Measurements from ENCODE around the gene ARCN1. TPM values are rescaled to one million over a fixed set of nuclear protein-coding genes. Genes with fewer than 3 reads are reported as not detected.

The ARCN1 gene
- total and polyA plus RNA-seq, 2 donors (not counting 3 experiments of a cell fraction or from before 2014, with no cell fraction given) = 172 to 180 TPM

- Histone ChIP-seq H3K9me1 (replicated peaks; ENCODE audit: control insufficient read depth, extremely low read depth, insufficient read depth, low read length) (no peaks in the 10 kb centered on the region), H3K9me3 (replicated peaks; ENCODE audit: control insufficient read depth, insufficient read depth, low read length) (no peaks in the 10 kb centered on the region), H3K4me3 (replicated peaks in 1 of 3; ENCODE audit: insufficient read depth in 1 of 3, low read depth in 1 of 3, low read length in 3 of 3) (peak overlapping the region; percentile 59 to 74 (median 70)), H4K20me1 (replicated peaks; ENCODE audit: control insufficient read depth, extremely low read depth, insufficient read depth, low read length) (no peaks in the 10 kb centered on the region), H3K36me3 (ENCODE audit: control insufficient read depth in 2 of 2, extremely low read depth in 1 of 2, insufficient read depth in 2 of 2, low read length in 2 of 2) (peaks cover 8 to 12% of the 10 kb centered on the region in 2 experiments), H3K27ac (ENCODE audit: insufficient read depth, low read depth, low read length) (peak overlapping the region; percentile 96), H3K4me2 (ENCODE audit: insufficient read depth, low read length) (peak overlapping the region; percentile 59), H3K27me3 (ENCODE audit: control insufficient read depth in 2 of 2, insufficient read depth in 2 of 2, low read length in 2 of 2) (no peaks in the 10 kb centered on the region), H3K4me1 (ENCODE audit: control insufficient read depth, extremely low read depth, insufficient read depth, low read length) (peaks cover 63% of the 10 kb centered on the region), H3K79me2 (ENCODE audit: control insufficient read depth, insufficient read depth, low read length) (peaks cover 44% of the 10 kb centered on the region), H3K9ac (replicated peaks; ENCODE audit: extremely low read depth, insufficient read depth, low read length) (peak overlapping the region; percentile 78), H2AFZ (ENCODE audit: low read depth, low read length) (no peak overlapping the region)
- dilution Hi-C loops (cut with MboI; ENCODE audit: extremely low pct_ligation_motif_present, low sequenced_read_pairs) = no loop called here
- no TSS peak for BruUV-seq (replicated peaks)
- peak; percentile 92 for TF ChIP-seq POLR2AphosphoS5 (IDR thresholded peaks at IDR 0.05; ENCODE audit: insufficient read depth, low read depth, low read length)
- no peak for TF ChIP-seq GATA2 (IDR thresholded peaks at IDR 0.05; ENCODE audit: insufficient read depth, insufficient read length, low read depth, low read length)
- TF ChIP-seq FOS (IDR thresholded peaks at IDR 0.05; ENCODE audit: borderline replicate concordance, insufficient read depth, low read length) = no peak
- no peak for TF ChIP-seq MYC (IDR thresholded peaks at IDR 0.05; ENCODE audit: low read depth, low read length)
- TF ChIP-seq POLR2A (IDR thresholded peaks at IDR 0.05; ENCODE audit: low read depth, low read length) = peak; percentile 61
- ChIA-PET POLR2A (interaction anchor here (0.6 to 3.9 kb wide), 7 partner anchors 9 to 717 kb away, joined by 3 to 29 read pairs (median 8); partner anchors contain the start of gene PHLDB1), CTCF (interaction anchor here (0.7 to 8.3 kb wide), 6 partner anchors 12 to 38 kb away, joined by 3 to 138 read pairs (median 6); partner anchors contain the start of gene PHLDB1)
- intact Hi-C loops (cut with micrococcal nuclease) = loop anchor here (1.0 to 2.0 kb wide), 2 partner anchors 9 to 14 kb away; partner anchors contain the start of gene PHLDB1
- FAIRE-seq (peak; percentile 89), DNase-seq (ENCODE audit: low read depth, low spot score) (peak; percentile 93)
Observed at GRCh38 chr11:118621071-118621783, 49.0 kb downstream of the ARCN1 start.

GRCh38 chr11:118621784-118622375 lies 49.7 kb downstream of the ARCN1 start:
- Histone ChIP-seq H3K9me1 (replicated peaks; ENCODE audit: control insufficient read depth, extremely low read depth, insufficient read depth, low read length) (no peaks in the 10 kb centered on the region), H3K36me3 (ENCODE audit: control insufficient read depth in 2 of 2, extremely low read depth in 1 of 2, insufficient read depth in 2 of 2, low read length in 2 of 2) (peaks cover 5 to 14% of the 10 kb centered on the region in 2 experiments), H3K27me3 (ENCODE audit: control insufficient read depth in 2 of 2, insufficient read depth in 2 of 2, low read length in 2 of 2) (no peaks in the 10 kb centered on the region), H3K4me2 (ENCODE audit: insufficient read depth, low read length) (peak overlapping the region; percentile 59), H3K9ac (replicated peaks; ENCODE audit: extremely low read depth, insufficient read depth, low read length) (peak overlapping the region; percentile 78), H3K27ac (ENCODE audit: insufficient read depth, low read depth, low read length) (peak overlapping the region; percentile 96), H3K4me1 (ENCODE audit: control insufficient read depth, extremely low read depth, insufficient read depth, low read length) (peaks cover 58% of the 10 kb centered on the region), H4K20me1 (replicated peaks; ENCODE audit: control insufficient read depth, extremely low read depth, insufficient read depth, low read length) (no peaks in the 10 kb centered on the region), H3K79me2 (ENCODE audit: control insufficient read depth, insufficient read depth, low read length) (peaks cover 44% of the 10 kb centered on the region), H3K4me3 (replicated peaks in 1 of 3; ENCODE audit: insufficient read depth in 1 of 3, low read depth in 1 of 3, low read length in 3 of 3) (peak overlapping the region; percentile 59 to 74 (median 70)), H3K9me3 (replicated peaks; ENCODE audit: control insufficient read depth, insufficient read depth, low read length) (no peaks in the 10 kb centered on the region), H2AFZ (ENCODE audit: low read depth, low read length) (no peak overlapping the region)
- TSS peak; percentile 29 for BruUV-seq (replicated peaks)
- ChIA-PET POLR2A (interaction anchor here (1.6 to 3.9 kb wide), 3 partner anchors 9 to 15 kb away, joined by 11 to 29 read pairs (median 13); partner anchors contain the start of gene PHLDB1), CTCF (interaction anchor here (1.0 to 8.3 kb wide), 6 partner anchors 11 to 37 kb away, joined by 3 to 138 read pairs (median 7); partner anchors contain the start of gene PHLDB1)
- DNase-seq (ENCODE audit: low read depth, low spot score) (peak; percentile 22), FAIRE-seq (no peak)
- dilution Hi-C loops (cut with MboI; ENCODE audit: extremely low pct_ligation_motif_present, low sequenced_read_pairs) (no loop called here), intact Hi-C loops (cut with micrococcal nuclease) (loop anchor here (1.0 to 2.0 kb wide), 2 partner anchors 10 to 15 kb away; partner anchors contain the start of gene PHLDB1)
- no peak for TF ChIP-seq MAX (IDR thresholded peaks at IDR 0.05; ENCODE audit: insufficient read depth, insufficient read length)
- no peak for TF ChIP-seq POLR2A (IDR thresholded peaks at IDR 0.05; ENCODE audit: low read depth, low read length)
- TF ChIP-seq EZH2 (IDR thresholded peaks at IDR 0.05; ENCODE audit: borderline replicate concordance, low read depth, low read length, severe bottlenecking) = no peak
- no peak for TF ChIP-seq MYC (IDR thresholded peaks at IDR 0.05; ENCODE audit: low read depth, low read length)
- TF ChIP-seq JUN (IDR thresholded peaks at IDR 0.05; ENCODE audit: borderline replicate concordance, insufficient read depth, insufficient read length, low read depth) = no peak
- no peak for TF ChIP-seq POLR2AphosphoS5 (IDR thresholded peaks at IDR 0.05; ENCODE audit: insufficient read depth, low read depth, low read length)
- no peak for TF ChIP-seq GATA2 (IDR thresholded peaks at IDR 0.05; ENCODE audit: insufficient read depth, insufficient read length, low read depth, low read length)
- no peak for TF ChIP-seq CTCF (IDR thresholded peaks at IDR 0.05; ENCODE audit: extremely low read depth in 1 of 2, insufficient read depth in 1 of 2, low read depth in 1 of 2, low read length in 2 of 2)
- no peak for TF ChIP-seq FOS (IDR thresholded peaks at IDR 0.05; ENCODE audit: borderline replicate concordance, insufficient read depth, low read length)

Data from endothelial cell of umbilical vein (primary cell).